GM19452 (cell line): ENCODE data around the gene PGAM2.

ENCODE experiments used
- ATAC-seq: cut with Tn5 transposase; IDR thresholded peaks from one replicate; pipeline ENCODE4 v1.9.1; 2021; ENCODE audit not compliant: unreplicated experiment

Gene PGAM2

GRCh38 chr7:44086627-44087026 lies 21.3 kb upstream of the PGAM2 start:
- ATAC-seq = no peak

DNA sequence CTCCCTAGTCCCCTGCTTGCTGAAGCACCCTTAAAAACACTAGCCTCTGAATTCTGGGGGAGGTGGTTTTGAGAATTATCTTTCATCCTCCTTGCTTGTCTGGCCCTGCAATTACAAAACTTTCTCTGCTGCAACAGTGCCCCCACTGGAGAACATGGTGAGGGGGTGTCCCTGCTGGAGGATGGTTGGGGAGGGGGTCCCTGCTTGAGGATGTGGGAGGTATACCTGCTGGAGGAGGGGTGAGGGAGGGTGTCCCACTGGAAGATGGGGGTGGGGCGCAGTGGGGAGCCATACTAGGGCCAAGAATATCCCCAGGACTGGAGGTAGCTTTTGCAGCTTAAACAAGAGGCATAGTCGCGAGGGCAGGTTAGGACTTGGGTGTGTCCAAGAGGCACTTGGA lies 20.2 kb upstream of the PGAM2 start:
- ATAC-seq = no peak

DNA sequence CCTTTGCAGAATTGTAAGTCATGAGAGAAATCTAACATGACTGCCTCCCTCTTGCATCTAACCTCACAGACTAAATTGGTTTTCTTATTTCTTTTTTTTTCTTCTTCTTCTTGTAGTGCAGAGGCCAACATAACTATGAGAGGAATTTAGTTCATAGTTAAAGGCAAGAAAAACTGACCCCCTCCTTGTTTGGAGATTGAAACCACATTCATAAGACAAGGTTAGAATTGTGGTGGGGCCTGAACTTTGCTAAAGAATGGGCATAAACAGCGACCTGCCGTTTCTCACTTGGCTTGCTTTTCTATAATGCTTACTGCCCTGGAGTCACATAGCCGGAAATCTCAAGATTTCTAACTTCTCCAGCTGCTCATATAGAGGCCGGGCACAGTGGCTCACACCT lies 19.3 kb upstream of the PGAM2 start:
- ATAC-seq = no peak

- no peak for ATAC-seq
Observed at GRCh38 chr7:44083796-44084195, 18.4 kb upstream of the PGAM2 start.

- peak; percentile 90 for ATAC-seq
Observed at GRCh38 chr7:44082541-44083207, 17.3 kb upstream of the PGAM2 start.

DNA sequence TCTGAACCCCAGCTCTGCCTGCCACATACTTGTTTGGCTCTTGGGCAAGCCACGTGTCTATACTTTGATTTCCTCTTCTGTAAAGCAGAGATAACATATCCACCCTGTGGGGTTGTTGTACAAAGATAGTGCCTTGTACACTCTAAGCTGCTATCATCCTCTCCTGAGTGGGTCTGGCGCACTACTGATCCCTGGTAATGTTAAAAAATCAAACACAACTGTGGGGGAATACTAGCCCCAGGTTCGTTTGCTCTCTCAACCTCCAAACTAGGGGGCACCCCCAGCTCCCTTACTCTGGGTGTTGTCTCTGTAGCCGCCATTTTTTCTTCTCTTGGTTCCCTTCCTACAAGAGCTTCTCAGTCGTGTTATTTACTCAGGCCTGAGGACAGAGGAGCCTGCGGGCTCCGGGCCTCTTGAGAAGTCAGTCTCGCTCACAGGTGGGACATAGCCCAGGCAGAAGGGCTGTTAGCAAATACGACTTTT lies 15.9 kb upstream of the PGAM2 start:
- no peak for ATAC-seq

DNA sequence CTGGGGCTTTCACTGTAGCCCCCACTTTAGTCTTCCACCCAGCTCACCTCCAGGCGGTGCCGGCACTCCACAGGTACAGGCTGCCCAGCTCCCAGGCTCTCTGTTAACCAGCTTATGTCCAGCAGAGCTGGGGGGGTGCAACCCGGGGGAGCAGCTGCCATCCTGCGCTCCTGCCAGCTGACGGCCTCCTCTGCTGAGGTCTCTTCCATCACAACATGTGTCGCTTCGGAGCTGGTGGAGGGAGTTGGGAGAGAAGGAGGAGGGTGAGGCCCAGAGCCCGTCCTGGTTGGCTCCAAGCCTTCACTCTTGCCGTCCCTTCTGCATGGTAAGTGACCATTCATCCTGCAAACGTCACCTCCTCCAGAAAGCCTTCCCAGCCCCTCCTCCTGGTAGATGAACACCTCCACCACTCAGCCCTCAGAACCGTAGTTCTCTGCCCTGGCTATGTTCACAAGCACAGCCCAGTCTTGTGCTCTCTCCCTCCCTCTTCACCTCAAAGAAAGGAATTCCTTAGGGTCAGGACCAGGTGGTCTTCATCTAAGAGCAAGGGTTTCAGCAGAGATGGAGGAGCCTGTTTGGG lies 15.4 kb upstream of the PGAM2 start:
- no peak for ATAC-seq

DNA sequence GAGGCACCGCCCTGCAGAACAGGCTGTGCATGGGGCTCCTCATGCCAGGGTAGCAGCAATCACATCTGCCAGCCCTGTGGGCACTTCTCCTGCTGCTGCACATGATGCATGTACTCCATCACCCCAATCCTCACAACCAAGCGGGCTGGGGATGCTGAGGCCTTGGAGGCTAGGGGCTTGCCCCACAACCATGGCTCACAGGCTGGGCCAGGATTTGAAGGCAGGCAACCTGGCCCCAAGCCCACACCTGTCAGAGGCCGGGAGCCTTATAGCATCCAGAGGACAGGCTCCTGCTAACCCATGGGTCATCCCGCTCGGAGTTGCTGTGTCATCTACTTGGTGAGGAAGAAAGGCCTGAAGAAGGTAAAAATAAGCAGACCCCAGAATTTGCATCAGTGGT lies 14.8 kb upstream of the PGAM2 start:
- ATAC-seq = no peak

- ATAC-seq = no peak
Observed at GRCh38 chr7:44079331-44080021, 14.1 kb upstream of the PGAM2 start.

- ATAC-seq = no peak
Observed at GRCh38 chr7:44078521-44078920, 13.2 kb upstream of the PGAM2 start.

DNA sequence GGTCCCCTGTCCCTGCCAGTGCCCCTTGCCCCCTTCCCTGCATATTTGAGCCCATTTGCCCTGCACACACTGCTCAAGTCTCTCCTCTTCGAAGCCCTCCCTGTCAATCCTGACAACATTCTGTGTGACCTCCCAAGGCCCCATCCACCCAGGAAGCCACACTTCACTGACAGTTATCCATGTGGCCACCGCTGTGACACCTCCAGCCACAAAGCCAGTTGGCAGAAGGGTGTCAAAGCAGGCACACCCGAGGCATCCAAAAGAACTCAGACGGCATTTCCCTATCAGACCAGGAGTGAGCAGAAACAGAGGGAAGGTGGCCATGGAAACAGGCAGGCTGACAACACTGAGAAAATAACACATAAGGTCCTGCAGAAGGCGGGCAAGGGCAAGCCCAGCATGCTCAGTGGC lies 12.3 kb upstream of the PGAM2 start:
- ATAC-seq = no peak

GRCh38 chr7:44077061-44077460 lies 11.7 kb upstream of the PGAM2 start:
- ATAC-seq = no peak

DNA sequence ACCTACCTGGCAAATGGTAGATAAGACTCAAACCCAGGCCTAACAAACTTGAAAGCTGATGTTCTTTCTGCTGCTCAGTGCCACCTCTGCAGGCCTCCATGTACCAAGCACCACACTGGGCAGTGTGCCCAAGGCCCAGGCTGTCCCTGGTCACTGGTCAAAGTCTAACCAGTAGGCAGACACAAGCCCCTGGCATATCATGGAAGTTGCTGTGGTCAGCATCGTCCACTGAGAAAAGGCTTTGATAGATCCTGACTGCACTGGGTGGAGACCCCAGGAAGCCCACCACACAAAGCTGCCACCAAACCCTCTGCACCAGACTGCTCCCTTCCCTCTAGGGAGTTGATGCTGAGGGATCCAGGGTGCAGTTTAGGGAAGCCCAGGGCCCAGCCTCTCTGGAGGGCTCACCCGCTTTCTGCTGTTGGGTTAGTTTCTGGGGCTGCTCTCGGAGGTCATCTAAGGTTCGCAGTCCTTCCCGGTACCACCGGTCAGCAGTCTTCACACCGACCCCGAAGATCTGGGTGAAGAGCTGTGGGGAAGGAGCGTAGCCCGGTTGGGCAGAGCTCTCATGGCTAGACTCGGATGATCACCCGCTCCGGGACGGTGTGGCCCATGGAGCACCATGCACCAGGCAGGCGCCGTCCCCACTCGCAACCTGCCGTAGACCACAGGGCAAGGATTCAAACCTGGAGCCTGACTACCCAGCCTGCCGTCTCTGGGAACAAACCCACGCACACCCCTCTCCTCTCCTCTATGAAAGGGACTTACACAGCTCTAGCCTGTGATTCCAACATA lies 10.9 kb upstream of the PGAM2 start:
- ATAC-seq = no peak

GRCh38 chr7:44075296-44076075 lies 10.1 kb upstream of the PGAM2 start:
- ATAC-seq = no peak

- no peak for ATAC-seq
Observed at GRCh38 chr7:44074349-44074695, 9.0 kb upstream of the PGAM2 start.

- peak; percentile 80 for ATAC-seq
Observed at GRCh38 chr7:44073664-44074348, 8.4 kb upstream of the PGAM2 start.

DNA sequence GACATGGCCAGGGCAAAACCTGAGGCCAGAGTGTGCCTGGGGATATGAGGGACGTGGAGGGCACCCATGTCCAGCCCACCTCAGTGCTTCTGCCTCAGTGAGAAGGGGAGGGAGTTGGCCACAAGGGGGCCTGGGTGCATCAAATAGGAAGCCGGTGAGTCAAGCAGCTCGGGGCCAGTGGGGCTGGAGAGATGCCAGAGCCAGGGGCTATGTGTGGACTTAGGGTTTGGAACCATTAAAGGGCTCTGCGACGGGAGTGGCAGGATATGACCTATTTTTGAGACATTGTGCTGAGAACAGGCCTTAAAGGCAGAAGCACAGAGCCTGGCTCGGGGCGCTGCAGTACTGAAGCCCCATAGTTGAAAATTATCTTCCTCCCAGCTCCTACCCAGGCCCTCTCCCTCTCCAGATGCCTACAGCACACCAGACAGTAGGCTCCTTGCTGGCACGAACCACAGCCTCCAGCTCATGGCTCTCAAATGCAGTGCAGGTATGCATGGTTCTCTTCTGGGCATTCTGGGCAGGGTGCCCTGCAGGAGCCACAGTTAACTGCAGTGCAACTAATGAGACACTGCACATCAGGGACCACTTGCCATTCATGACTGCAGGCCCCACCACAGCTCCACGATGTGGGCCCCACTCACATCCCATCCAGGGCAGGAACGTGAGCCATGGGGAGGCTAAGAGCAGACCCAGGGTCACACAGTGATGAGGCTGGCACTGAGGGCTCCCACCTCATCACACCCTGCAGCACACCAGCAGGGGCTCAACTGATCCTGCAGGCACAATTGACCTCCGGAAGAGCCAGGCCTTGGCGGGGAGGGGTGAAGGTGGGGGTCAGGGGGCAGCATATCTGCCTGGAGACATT lies 7.2 kb upstream of the PGAM2 start:
- ATAC-seq = no peak

DNA sequence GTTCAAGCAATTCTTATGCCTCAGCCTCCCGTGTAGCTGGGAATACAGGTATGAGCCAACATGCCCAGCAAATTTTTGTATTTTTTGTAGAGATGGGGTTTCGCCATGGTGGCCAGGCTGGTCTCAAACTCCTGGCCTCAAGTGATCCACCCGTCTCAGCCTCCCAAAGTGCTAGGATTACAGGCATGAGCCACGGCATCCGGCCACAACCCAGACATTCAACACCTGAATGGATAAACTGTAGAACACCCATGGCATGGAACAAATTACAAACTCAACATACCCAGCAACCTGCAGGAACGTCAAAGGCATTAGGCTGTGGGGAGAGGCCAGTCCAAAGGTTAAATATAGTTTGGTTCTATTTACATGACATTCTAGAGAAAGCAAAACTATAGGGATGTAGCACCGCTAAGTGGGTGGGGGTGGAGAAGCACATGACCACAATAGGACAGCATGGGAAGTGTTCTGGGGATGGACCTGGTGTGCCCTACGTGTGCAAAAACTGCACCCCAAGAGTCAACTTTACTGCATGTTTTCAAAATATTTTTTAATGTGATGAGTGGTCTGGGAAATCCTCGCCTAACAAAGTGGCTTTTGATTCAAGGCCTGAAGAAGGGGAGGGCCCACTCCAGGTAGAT lies 6.5 kb upstream of the PGAM2 start:
- ATAC-seq = no peak

DNA sequence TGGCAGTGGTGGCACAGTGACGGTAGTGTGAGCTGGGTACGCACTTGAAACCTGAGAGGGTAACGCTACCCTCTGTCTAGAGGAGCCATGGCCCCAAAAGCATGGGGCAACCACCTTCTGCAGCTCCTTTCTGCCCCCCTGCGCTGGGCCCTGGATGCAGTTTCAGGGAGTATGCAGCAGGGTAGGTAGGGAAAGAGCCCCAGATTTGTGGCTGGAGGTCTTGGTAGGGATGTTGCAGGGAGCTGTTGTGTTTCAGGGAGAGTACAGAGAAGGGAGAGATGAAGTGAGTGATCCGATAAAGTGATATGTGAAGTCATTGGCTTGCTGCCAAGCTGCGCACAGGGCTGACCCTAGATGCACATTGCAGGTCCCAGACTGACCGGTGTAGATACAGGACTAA lies 2.7 kb upstream of the PGAM2 start:
- no peak for ATAC-seq
